DMS153 (cell line): ENCODE measurements around the gene OTUD1.

ENCODE experiments used
- DNase-seq: peaks from one replicate; lab custom pipeline; 2025; lab: John Stamatoyannopoulos, UW

The OTUD1 gene

DNA sequence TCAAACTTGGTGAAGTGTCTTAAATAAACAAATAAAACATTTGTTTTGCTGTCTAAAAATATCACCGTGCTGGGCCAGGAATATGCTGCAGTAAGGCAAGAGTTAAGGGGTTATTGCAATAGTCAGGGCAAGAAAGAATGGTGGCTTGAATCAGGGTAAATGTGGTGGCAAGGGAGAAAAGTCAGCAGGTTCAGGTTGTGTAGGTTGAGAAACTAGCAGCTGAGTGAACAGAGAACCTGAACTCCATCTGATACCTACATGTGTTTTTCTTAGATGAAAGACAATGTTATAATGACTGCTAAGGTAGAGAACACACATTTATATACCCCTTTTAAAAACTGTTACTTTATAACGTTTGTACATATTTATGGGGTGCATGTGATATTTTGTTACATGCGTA lies 28.7 kb downstream of the OTUD1 start:
- no peak for DNase-seq

DNA sequence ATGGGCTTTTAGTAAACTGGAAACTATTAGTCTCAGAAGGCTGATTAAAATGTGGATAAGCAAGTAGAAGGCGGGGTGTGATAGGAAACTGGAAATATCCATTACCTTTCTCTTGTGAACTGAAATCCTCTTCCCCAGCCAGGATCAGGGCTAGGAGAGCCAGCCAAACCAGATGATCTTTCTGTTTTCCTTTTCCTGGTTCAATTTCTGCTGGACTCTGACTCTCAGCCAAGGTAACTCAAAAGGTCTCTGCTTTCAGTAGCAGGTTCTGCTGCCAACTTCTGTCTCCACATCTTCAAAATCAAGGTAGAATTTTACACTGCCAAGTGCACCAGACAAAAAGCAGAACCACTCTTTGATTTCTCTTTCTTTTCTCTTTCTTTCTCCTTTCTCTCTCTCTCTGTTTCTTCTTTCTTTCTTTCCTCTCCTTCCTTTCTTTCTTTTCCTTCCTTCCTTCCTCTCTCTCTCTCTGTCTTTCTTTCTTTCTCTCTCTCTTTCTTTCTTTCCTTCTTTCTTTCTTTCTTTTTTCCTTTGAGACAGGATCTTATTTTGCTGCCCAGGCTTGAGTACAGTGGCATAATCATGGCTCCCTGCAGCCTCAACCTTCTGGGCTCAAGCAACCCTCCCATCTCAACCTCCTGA lies 30.8 kb downstream of the OTUD1 start:
- no peak for DNase-seq

GRCh38 chr10:23472181-23472580 lies 33.3 kb downstream of the OTUD1 start:
- no peak for DNase-seq

DNA sequence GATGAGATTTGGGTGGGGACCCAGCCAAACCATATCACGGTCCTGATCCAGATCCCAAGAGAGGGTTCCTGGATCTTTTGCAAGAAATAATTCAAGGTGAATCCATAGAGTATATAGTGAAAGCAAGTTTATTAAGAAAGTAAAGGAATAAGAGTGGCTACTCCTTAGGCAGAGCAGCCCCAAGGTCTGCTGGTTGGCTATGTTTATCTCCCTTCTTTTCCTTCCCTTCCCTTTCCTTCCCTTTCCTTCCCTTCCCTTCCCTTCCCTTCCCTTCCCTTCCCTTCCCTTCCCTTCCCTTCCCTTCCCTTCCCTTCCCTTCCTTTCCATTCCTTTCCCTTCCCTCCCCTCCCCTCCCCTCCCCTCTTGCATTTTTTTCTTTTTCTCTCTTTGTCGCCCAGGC lies 35.2 kb downstream of the OTUD1 start:
- no peak for DNase-seq

DNA sequence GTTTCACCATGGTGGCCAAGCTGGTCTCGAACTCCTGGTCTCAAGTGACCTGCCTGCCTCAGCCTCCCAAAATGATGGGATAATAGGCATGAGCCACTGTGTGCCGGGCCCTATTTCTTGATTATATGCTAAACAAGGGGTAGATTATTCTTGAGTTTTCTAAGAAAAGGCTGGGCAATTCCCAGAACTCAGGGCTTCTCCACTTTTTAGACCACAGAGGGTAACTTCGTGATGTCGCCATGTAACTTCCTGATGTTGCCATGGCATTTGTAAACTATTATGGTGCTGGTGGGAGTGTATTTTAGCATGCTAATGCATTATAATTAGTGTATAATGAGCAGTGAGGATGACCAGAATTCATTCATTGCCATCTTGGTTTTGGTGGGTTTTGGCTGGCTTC lies 35.8 kb downstream of the OTUD1 start:
- no peak for DNase-seq

DNA sequence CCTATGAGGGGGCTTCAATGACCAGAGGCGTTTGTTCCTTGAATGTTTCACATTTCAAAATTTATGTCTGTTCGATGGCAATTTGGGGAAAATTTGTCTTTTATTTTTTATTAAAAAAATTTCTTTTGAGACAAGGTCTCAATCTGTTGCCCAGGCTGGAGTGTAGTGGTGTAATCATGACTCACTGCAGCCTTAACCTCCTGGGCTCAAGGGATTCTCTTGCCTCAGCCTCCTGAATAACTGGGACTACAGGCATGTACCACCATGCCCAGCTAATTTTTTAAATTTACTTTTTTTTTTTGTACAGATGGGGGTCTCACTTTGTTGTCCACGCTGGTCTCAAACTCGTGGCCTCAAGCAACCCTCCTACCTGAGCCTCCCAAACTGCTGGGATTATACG lies 39.7 kb downstream of the OTUD1 start:
- no peak for DNase-seq

GRCh38 chr10:23479798-23480473 lies 41.1 kb downstream of the OTUD1 start:
- DNase-seq, result no peak

GRCh38 chr10:23481363-23481961 lies 42.6 kb downstream of the OTUD1 start:
- DNase-seq, result no peak

GRCh38 chr10:23490115-23490514 lies 51.2 kb downstream of the OTUD1 start:
- DNase-seq, result no peak
